ENCODE data around the gene ROGDI. TPM values are rescaled to one million over a fixed set of nuclear protein-coding genes. Genes with fewer than 3 reads are reported as not detected.

ROGDI gene
- total and polyA plus RNA-seq, 2 of the 13 experiments (the other 11 are each of a cell fraction or from before 2014, with no cell fraction given): 19.2 to 42.1 TPM

GRCh38 chr16:4826526-4826925 is 24.1 kb upstream of the ROGDI start:
- Histone ChIP-seq H3K9ac (ENCODE audit: insufficient read depth, low read depth, low read length) (no peak overlapping the region), H3K4me1 (ENCODE audit: insufficient read depth, low read length) (no peaks in the 10 kb centered on the region), H2AFZ (ENCODE audit: low read length) (no peak overlapping the region), H3K9me3 (ENCODE audit: low read length) (no peaks in the 10 kb centered on the region), H3K27ac (ENCODE audit: extremely low read length, insufficient read depth, low read length) (no peak overlapping the region), H4K20me1 (ENCODE audit: insufficient read depth, low read length) (no peaks in the 10 kb centered on the region), H3K27me3 (ENCODE audit: control insufficient read depth in 1 of 2, insufficient read depth in 2 of 2, low read length in 2 of 2) (no peaks in the 10 kb centered on the region), H3K4me3 (replicated peaks in 1 of 3; ENCODE audit: insufficient read depth in 1 of 3, low read depth in 2 of 3, low read length in 3 of 3) (no peak overlapping the region), H3K79me2 (ENCODE audit: insufficient read depth, low read length) (no peaks in the 10 kb centered on the region), H3K4me2 (ENCODE audit: low read depth, low read length) (no peak overlapping the region), H3K36me3 (replicated peaks in 1 of 2; ENCODE audit: control insufficient read depth in 1 of 2, insufficient read depth in 2 of 2, low read length in 2 of 2) (peaks cover 36 to 81% of the 10 kb centered on the region in 2 experiments)
- no peak for ATAC-seq
- FAIRE-seq: no peak
- in situ Hi-C loops (cut with HindIII; ENCODE audit: extremely low pct_ligation_motif_present, low pct_unique_long_range_greater_than_20kb): no loop called here
- TF ChIP-seq ZNF850 (CRISPR knock-in tag; conservative IDR thresholded peaks at IDR 0.05) (no peak), IRF9 (CRISPR knock-in tag; IDR thresholded peaks at IDR 0.05; ENCODE audit: borderline replicate concordance) (no peak), MTF1 (CRISPR knock-in tag; IDR thresholded peaks at IDR 0.05) (no peak), ZNF431 (CRISPR knock-in tag; IDR thresholded peaks at IDR 0.05; ENCODE audit: borderline replicate concordance, low read depth) (no peak), IKZF1 (IDR thresholded peaks at IDR 0.05) (no peak), FOXC1 (CRISPR knock-in tag; IDR thresholded peaks at IDR 0.05; ENCODE audit: borderline replicate concordance) (no peak), STAT6 (CRISPR knock-in tag; IDR thresholded peaks at IDR 0.05; ENCODE audit: borderline replicate concordance) (no peak), XRCC5 (optimal IDR thresholded peaks at IDR 0.05; ENCODE audit: low read length) (no peak), ZNF333 (CRISPR knock-in tag; IDR thresholded peaks at IDR 0.05; ENCODE audit: borderline replicate concordance) (no peak), BRCA1 (CRISPR knock-in tag; IDR thresholded peaks at IDR 0.05) (no peak), ZC3H13 (CRISPR knock-in tag; IDR thresholded peaks at IDR 0.05) (no peak), PAWR (CRISPR knock-in tag; IDR thresholded peaks at IDR 0.05; ENCODE audit: borderline replicate concordance) (no peak), ZNF280D (CRISPR knock-in tag; IDR thresholded peaks at IDR 0.05) (no peak)
- TF ChIP-seq, protein P1, sequence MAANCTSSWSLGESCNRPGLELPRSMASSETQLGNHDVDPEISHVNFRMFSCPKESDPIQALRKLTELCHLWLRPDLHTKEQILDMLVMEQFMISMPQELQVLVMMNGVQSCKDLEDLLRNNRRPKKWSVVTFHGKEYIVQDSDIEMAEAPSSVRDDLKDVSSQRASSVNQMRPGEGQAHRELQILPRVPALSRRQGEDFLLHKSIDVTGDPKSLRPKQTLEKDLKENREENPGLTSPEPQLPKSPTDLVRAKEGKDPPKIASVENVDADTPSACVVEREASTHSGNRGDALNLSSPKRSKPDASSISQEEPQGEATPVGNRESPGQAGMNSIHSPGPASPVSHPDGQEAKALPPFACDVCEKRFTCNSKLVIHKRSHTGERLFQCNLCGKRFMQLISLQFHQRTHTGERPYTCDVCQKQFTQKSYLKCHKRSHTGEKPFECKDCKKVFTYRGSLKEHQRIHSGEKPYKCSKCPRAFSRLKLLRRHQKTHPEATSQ (CRISPR knock-in tag; IDR thresholded peaks at IDR 0.05; ENCODE audit: borderline replicate concordance): no peak
- no TSS peak for BruUV-seq (replicated peaks)
- DNase-seq (ENCODE audit: low spot score): no peak
- POLR2A ChIA-PET: no interaction called here
- 97% methylated on average over 4 of the region's 4 CpGs for WGBS (ENCODE audit: low lambda C conversion rate)
- CTCF ChIA-PET (ENCODE audit: low intra/inter-chr PET ratio, low total read pairs): no interaction called here
- intact Hi-C loops (cut with micrococcal nuclease; ENCODE audit: unreplicated experiment): no loop called here
